GM21786 (cell line): ENCODE measurements around the gene UBE4B.
"Not testable (repeated sequence)": the region's sequence is repeated elsewhere in the genome, so short reads cannot be mapped to it uniquely, and the experiment has no call there.

Experiments used
- ATAC-seq: cut with Tn5 transposase; IDR thresholded peaks from one replicate; pipeline ENCODE4 v1.9.1; 2021; ENCODE audit not compliant: unreplicated experiment

UBE4B gene

DNA sequence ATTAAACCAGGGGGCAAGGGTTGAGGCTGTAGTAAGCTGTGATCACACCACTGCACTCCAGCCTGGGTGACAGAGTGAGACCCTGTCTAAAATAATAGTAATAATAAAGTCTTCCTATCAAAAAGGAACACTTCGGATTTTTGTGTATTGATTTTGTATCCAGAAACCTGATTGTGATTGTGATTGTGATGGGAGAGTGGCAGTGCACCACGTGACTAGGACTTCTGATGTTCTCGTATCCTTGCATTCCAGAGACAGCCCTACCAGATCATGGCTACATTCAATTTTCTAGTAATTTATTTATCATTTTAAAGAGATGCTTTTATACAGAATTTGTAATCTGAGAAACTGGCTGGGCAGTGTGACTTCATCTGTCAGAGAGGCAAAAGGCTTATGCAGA, 175.1 kb downstream of the UBE4B start:
- no peak for ATAC-seq

DNA sequence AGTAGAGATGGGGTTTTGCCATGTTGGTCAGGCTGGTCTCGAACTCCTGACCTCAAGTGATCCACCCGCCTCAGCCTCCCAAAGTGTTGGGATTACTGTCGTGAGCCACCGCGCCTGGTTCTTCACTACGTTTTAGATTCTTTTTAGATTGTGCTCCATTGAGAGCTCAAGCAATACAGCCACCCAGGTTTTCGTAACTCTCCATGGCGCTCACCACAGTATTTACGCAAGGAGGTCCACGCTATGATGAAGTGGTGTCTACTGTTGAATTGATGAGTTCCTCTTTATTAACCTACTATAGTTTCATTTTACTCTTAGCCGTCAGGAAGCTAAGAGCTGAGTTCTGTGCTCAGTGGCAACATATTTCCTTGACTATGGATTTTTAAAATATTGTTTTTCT, 175.8 kb downstream of the UBE4B start:
- no peak for ATAC-seq

DNA sequence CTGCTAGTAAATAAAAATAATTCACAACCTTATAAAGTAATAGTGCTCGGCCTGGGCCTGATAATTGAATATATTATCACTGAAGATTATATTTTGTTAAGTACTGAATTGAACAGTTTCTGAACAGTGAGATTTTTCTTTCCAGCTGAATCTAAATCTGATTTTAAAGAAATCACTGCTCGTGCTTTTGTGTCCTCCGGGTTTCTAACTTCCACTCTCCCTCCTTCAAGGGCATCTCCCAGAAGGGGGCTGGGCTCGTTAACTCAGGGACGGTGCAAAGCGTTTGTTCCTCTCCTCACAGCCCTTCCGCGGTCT, 176.8 kb downstream of the UBE4B start:
- ATAC-seq, result no peak

DNA sequence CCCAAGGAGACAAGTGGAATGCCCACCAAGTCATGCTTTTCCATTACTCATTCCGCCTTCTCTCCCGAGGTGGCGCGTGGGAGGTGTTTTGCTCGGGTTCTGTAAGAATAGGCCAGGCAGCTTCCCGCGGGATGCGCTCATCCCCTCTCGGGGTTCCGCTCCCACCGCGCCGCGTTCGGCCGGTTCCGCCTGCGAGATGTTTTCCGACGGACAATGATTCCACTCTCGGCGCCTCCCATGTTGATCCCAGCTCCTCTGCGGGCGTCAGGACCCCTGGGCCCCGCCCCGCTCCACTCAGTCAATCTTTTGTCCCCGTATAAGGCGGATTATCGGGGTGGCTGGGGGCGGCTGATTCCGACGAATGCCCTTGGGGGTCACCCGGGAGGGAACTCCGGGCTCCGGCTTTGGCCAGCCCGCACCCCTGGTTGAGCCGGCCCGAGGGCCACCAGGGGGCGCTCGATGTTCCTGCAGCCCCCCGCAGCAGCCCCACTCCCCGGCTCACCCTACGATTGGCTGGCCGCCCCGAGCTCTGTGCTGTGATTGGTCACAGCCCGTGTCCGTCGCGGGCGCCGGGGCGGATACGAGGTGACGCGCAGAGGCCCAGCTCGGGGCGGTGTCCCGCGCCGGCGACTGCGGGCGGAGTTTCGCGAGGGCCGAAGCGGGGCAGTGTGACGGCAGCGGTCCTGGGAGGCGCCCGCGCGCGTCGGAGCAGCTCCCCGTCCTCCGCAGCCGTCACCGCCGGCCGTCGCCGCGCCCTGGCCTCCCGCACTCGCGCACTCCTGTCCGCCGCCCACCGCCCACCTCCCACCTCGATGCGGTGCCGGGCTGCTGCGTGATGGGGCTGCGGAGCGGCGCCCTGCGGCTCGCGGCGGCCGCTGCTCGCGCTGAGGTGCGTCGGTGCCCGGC, 177.4 kb downstream of the UBE4B start, which contains the start of gene KIF1B:
Gene KIF1B, plus strand, starts transcription at position 666 of the 906 bp plus-strand sequence. CDS start 21,759 bp downstream, outside the sequence.
- peak; percentile 95 for ATAC-seq

DNA sequence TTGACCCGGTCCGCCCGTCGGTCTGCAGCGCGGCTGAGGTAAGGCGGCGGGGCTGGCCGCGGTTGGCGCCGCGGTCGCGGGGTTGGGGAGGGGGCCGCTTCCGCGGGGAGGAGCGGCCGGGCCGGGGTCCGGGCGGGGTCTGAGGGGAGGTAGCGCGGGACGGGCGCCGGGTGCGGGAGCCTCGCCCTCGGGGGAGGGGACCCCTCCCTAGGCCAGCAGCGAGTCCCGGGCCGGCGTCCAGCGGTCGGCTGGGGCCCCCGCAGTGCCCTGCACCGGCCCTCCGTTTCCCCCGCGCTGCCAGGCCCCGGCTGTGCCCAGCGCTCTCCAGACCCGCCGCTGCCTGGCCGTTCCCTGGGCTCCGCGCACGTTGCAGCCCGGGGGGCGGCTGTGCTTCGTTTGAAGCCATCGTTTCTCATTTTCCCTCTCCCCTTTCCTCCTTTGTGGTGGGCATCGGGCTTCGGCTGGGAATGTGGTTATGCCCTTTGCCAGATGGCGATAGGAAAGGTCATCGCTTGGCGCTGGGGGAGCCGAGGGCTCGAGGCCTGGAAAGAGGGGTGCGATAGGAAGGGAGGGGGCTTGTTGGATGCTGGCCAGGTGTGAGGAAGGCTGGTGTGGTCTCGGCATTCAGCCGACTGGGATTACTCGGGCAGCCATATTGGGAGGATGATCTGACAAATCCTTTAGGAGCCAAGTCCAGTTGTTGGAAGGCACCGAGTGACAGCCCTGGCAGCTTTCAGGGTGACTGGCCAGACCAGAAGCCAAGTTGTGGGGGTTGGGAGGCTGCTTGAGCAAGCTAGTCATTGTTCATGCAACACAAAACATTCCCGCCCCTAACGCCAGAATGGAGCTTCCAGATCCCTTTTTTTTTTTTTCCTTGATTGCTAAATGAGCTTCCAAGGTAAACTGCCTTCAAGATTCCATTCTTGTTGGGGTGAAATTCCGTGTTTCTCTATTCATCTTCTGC, 178.4 kb downstream of the UBE4B start:
- ATAC-seq, result peak; percentile 4

DNA sequence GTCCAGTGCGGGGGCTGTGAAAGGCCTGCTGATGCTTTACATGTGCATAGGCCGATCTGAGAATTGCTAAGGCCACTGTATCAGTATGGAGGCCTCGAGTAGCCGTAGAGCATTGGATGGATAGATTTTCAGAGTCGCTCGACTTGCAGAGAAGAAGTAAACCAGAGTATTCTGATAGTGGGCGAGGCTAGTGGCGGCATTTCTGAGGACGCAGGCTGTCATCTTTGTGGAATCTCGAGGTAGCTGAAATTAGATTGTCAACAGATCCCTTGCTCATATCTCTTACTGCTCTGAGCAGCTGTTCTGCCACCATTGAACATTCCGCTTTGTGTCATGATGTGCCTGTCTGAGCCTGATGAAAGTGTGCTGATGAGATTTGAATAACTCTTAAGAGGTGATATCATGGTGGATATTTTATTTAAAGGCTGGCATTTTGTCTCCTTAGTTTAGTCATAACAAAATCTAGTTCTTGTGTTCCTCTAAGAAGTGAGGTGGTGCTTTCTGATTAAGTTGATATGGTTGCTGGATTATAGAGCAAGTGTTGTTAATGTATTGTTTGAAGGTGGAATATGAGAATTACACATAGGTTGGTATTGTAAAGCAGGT, 179.2 kb downstream of the UBE4B start:
- ATAC-seq, result no peak

DNA sequence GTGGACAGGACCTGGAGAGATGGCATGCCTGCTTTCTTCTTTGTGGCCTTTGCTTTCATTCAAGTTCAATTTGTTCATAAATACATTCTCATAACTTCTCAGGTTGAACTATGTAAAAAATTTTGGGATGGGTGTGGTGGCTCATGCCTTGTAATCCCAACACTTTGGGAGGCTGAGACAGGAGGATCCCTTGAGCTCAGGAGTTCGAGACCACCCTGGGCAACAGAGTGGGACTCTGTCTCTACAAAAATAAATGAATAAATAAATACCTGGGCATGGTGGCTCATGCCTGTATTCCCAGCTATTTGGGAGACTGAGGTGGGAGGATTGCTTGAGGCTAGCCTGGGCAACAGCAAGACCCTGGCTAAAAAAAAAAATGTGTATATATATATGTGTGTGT, 179.7 kb downstream of the UBE4B start:
- no peak for ATAC-seq

DNA sequence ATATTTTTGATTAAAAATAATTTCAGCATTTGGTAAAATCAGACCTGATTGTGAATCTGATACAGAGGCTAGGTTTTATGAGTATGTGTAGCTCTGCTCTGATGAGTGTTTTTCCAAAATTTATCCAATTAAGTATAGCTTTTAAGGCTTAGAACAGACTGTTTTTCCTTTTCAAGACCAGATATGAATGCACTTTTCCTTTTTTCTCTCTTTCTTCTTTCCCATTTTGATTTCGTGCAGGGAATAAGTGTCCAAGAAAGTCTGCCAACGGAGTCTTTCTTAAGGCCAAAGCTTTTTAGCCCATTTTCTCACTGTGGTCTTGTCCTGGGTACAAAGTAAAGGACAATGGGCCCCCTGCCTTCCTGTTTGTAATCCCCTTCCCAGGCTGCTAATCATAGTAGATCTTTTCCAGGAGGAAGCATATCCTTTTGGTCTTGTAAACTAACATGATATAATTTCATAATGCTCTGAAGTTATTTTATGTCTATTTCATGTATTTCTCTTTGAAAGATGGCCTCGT, 180.5 kb downstream of the UBE4B start:
- ATAC-seq, result no peak

DNA sequence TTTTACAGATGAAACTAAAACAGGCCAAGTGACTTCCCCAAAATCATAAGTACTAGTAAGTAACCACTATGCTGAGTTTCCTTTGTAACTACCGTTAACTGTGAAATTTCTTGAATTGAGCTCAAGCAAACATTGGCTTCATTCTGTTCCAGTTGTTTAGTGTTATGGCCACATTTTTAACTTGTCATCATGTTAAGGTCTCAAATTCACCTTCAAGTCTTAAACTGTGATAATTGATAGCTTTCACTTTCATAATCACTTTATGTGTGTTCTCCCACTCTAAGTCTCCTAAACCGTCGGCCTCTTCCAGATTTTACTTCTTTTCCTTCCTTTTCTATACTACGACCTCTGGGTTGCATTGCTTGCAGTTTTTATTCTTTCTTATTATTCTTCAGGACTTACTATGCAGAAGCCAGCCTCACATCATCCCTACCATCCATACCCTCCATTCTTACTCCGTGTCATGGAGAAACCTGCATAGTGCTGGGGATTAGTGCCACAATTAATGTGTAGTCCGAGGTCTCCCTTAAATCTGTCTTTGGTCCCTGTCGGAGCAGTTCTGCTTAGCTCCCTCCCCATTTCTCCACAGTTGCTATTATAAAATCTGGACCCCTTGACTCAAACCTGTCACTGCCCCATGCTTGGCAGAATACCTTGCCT, 183.5 kb downstream of the UBE4B start:
- ATAC-seq, result no peak

DNA sequence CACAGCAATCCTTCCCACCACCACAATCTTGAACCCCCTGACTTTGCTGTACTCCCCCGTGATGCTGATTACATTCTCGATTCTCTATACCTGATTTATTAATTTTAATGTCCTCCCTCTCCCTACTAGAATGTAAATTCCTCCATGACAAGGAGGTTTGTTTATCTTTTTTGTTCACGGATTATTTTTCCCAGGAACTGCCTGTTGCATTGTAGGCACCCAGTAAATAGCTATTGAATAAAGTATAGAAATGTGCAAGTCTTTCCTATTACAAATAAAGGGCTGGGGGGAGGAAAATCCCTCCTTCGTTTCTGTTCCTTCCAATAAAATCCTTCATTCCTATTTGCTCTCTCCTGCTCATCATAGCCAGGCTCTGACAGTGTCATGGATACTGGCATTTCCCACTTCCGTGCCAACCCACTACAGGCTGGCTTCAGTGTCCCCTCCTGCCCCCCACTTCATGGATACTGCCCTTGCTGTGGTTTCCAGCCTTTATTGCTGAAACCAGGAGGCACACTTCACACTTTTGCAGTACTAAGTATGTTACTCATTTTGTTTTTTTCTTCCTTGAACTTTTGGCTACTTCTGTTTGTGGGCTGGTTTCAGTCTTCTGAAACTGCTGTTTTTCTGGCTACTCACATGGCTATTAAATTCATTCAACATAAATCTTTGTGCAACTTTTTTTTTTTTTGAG, 185.1 kb downstream of the UBE4B start:
- no peak for ATAC-seq

DNA sequence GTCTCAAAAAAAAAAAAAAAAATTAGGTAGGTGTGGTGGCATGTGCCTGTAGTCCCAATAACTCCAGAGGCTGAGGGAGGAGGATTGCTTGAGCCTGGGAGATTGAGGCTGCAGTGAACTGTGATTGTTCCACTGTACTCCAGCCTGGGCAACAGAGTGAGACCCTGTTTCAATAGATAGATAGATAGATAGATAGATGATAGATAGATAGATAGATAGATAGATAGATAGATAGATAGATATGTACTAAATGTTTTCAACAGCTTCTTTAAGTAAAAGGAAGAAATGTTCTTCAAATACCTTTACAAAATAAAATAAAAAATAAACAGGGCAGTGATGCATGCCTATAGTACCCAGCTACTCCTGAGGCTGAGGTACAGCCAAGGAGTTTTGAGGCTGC, 187.4 kb downstream of the UBE4B start:
- ATAC-seq, result no peak

DNA sequence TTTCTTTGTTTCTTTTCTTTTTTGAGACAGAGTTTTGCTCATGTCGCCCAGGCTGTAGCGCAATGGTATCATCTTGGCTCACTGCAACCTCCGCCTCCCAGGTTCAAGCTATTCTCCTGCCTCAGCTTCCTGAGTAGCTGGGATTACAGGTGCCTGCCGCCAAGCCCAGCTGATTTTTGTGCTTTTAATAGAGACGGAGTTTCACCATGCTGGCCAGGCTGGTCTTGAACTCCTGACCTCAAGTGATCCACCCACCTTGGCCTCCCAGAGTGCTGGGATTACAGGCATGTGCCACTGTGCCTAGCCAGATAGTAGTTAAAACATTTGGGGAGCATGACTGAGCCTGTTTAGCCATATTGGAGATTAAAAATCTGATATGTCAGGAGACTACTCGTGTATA, 187.9 kb downstream of the UBE4B start:
- ATAC-seq, result not testable (repeated sequence)

DNA sequence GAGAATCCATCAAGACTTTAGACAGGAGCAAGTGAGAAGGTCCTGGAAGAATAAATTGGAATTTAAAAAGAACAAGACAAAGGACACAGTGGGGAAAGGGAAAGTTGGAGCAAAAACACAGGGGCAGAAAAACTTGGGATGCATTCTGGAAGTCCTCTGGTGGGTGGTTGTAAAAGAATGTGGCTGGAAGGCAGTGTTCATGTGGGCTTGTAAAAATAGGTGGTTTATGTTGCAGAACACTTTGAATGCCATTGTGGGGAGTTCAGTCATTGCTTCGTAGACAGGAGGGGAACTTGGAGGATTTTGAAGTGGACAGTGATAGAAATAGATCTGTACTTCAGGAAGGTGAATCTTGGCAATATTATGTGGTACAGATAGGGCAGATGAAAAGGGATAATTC, 192.8 kb downstream of the UBE4B start:
- no peak for ATAC-seq

DNA sequence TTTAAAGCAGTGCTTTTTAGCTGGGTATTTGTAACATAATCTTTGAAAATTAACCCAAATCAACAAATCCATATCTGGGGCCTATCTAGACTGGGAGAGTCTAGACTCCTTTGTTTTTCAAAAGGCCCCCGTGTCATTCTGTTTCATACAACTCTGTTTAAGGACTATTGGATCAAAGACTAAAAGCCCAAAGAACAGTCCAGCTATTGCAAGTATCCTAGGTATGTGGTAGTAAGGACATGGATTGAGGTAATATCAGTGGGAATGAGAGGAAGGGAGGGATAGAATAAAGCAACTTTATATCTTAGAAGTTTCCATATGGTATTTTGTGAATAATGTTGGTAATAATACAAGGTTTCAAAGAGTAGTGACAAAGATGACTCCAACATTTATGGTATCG, 195.8 kb downstream of the UBE4B start:
- ATAC-seq, result no peak

DNA sequence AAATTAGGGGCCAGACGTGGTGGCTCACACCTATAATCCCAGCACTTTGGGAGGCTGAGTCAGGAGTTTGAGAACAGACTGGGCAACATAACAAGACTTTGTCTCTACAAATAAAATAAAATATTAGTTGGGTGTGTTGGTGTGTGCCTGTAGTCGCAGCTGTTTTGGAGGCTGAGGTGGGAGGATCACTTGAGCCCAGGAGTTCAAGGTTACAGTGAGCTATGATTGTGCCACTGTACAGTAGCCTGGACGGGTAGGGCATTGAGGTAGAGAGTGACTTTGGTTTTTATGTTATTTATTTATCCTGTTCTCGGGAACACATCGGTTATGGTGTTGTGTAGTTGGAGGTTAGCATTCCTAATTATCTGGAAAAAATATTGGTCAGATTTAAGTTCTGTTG, 197.1 kb downstream of the UBE4B start:
- no peak for ATAC-seq
